ENCODE results near the gene CNOT1. TPM values are rescaled to one million over a fixed set of nuclear protein-coding genes. Genes with fewer than 3 reads are reported as not detected.

The CNOT1 gene
- polyA plus RNA-seq, 1 experiment = 133 TPM

GRCh38 chr16:58548378-58548777 lies 81.2 kb downstream of the CNOT1 start:
- no peak overlapping the region for H3K4me3 ChIP-seq (ENCODE audit: low read depth, low read length)
- peaks cover 15% of the 10 kb centered on the region for H3K36me3 ChIP-seq (ENCODE audit: control insufficient read depth, insufficient read depth, low read length)
- CTCF ChIA-PET = no interaction called here
- TF ChIP-seq CTCF (IDR thresholded peaks at IDR 0.05; ENCODE audit: insufficient read depth, low read depth, low read length) = no peak
- POLR2A ChIA-PET = no interaction called here
- H3K27me3 ChIP-seq (ENCODE audit: control insufficient read depth, insufficient read depth, low read length) = no peaks in the 10 kb centered on the region
- no peak for DNase-seq (ENCODE audit: low read depth)

DNA sequence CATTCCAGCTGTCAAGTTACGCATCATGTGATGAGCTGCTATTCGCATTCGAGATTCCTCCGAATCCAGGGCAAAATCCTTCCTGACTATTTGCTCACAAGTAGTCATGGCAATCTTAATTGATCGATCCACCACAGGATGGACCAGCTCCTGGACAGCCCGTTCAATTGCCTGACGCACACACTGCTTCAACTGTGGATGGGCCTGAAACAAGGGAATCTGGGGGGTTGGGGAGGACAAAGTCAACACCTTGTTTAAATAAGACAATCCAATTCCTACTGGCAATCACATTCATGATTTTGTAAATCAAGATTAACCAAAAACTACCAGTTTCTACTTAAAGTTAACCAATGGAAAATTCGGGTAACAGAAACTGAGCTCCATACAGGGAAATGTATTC lies 85.9 kb downstream of the CNOT1 start:
- Histone ChIP-seq H3K27me3 (ENCODE audit: control insufficient read depth, insufficient read depth, low read length) (no peaks in the 10 kb centered on the region), H3K4me3 (ENCODE audit: low read depth, low read length) (no peak overlapping the region), H3K36me3 (ENCODE audit: control insufficient read depth, insufficient read depth, low read length) (peaks cover 8% of the 10 kb centered on the region)
- TF ChIP-seq CTCF (IDR thresholded peaks at IDR 0.05; ENCODE audit: insufficient read depth, low read depth, low read length) = no peak
- ChIA-PET CTCF (no interaction called here), POLR2A (no interaction called here)
- DNase-seq (ENCODE audit: low read depth) = no peak

GRCh38 chr16:58542291-58542690 lies 87.3 kb downstream of the CNOT1 start:
- Histone ChIP-seq H3K4me3 (ENCODE audit: low read depth, low read length) (no peak overlapping the region), H3K36me3 (ENCODE audit: control insufficient read depth, insufficient read depth, low read length) (peaks cover 15% of the 10 kb centered on the region), H3K27me3 (ENCODE audit: control insufficient read depth, insufficient read depth, low read length) (no peaks in the 10 kb centered on the region)
- TF ChIP-seq CTCF (IDR thresholded peaks at IDR 0.05; ENCODE audit: insufficient read depth, low read depth, low read length) = no peak
- ChIA-PET CTCF (interaction anchor here (0.9 kb wide), 1 partner anchor 30 kb away, joined by 4 read pairs; no protein-coding TSS in a partner anchor), POLR2A (no interaction called here)
- no peak for DNase-seq (ENCODE audit: low read depth)

GRCh38 chr16:58541711-58542110 lies 87.9 kb downstream of the CNOT1 start:
- POLR2A ChIA-PET = no interaction called here
- Histone ChIP-seq H3K4me3 (ENCODE audit: low read depth, low read length) (no peak overlapping the region), H3K27me3 (ENCODE audit: control insufficient read depth, insufficient read depth, low read length) (no peaks in the 10 kb centered on the region), H3K36me3 (ENCODE audit: control insufficient read depth, insufficient read depth, low read length) (peaks cover 20% of the 10 kb centered on the region)
- CTCF ChIA-PET = interaction anchor here (0.9 kb wide), 2 partner anchors 29 to 31 kb away, joined by 3 to 4 read pairs; no protein-coding TSS in a partner anchor
- TF ChIP-seq CTCF (IDR thresholded peaks at IDR 0.05; ENCODE audit: insufficient read depth, low read depth, low read length) = no peak
- DNase-seq (ENCODE audit: low read depth) = no peak

DNA sequence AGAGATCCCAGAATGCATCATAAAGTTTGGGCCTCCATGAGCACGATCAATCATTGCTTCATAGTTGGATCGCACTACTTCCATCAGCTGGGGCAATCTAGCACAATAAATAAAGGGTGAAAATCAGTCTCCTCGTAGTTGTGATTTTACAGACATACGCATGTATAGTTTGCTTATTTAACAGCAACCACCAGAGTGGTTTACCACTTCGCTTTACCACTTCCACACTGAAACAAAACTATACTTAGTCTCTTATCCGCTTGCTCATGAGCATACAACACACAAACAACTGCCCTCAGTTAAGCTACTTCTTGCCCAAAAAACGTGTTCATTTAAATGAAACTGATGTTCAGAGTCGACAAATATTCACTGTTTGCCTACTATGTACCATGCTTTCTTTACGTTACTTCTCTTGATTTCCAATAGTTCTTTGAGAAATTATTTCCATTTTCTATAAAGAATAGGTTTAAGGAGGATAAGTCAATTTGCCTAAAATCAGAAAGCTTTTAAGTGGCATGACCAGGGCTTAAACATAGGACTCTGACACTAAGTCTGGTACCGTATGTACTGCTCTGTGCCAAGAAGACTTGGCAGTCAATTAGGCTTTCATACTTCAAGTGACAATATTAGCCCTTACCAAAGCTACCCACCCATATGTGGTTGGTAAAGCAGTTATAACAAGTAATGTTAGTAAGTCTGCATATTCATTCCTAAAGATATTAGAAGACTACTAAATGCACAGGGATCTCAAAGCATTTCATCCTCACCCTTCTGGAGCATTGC lies 92.3 kb downstream of the CNOT1 start:
- ChIA-PET CTCF (interaction anchor here (0.6 to 1.4 kb wide), 5 partner anchors 9 to 83 kb away, joined by 3 read pairs; no protein-coding TSS in a partner anchor), POLR2A (interaction anchor here (0.6 kb wide), 1 partner anchor 86 kb away, joined by 3 read pairs; no protein-coding TSS in a partner anchor)
- Histone ChIP-seq H3K27me3 (ENCODE audit: control insufficient read depth, insufficient read depth, low read length) (no peaks in the 10 kb centered on the region), H3K36me3 (ENCODE audit: control insufficient read depth, insufficient read depth, low read length) (peaks cover 21% of the 10 kb centered on the region), H3K4me3 (ENCODE audit: low read depth, low read length) (no peak overlapping the region)
- no peak for TF ChIP-seq CTCF (IDR thresholded peaks at IDR 0.05; ENCODE audit: insufficient read depth, low read depth, low read length)
- no peak for DNase-seq (ENCODE audit: low read depth)
